Measurements from ENCODE around the gene MRPS35.

DNA sequence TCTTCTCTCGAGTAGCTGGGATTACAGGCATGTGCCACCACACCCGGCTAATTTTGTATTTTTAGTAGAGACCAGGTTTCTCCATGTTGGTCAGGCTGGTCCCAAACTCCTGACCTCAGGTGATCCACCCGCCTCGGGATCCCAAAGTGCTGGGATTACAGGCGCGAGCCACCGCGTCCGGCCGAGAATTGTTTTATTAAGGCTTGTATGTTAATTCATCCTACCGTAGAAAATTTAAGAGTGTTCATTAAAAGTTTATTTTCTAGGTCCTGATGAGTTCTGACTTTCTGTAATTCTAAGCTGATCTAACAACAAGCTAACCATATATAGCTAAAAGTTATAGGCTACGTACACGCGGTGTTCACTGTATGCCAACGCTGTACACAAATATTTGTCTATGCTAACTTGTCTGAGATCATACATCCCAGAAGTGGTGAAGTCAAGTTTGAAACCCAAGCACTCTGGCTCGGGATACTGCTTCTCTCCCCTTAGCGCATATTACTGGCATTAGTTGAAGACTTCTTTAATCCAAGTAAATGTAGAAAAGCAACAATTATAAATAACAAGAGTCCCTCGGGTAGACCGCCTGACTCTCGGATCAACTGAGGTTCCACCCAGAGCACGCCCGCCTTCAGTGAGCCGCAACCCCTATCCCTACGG lies 570 bp upstream of the MRPS35 start:
- TF ChIP-seq CEBPB (IDR thresholded peaks at IDR 0.05) (no peak), TEAD4 (IDR thresholded peaks at IDR 0.05) (no peak), CREB1 (IDR thresholded peaks at IDR 0.05; ENCODE audit: low read depth) (no peak), NFIC (IDR thresholded peaks at IDR 0.05) (no peak), EP300 (IDR thresholded peaks at IDR 0.05; ENCODE audit: borderline replicate concordance) (no peak), TAF1 (IDR thresholded peaks at IDR 0.05; ENCODE audit: low read depth) (no peak), RAD21 (IDR thresholded peaks at IDR 0.05; ENCODE audit: low read depth) (no peak), TCF12 (IDR thresholded peaks at IDR 0.05; ENCODE audit: low read depth) (no peak), YY1 (IDR thresholded peaks at IDR 0.05; ENCODE audit: low read depth) (no peak), FOXM1 (IDR thresholded peaks at IDR 0.05; ENCODE audit: borderline replicate concordance, low read depth) (no peak)
- TF ChIP-seq, protein P1, sequence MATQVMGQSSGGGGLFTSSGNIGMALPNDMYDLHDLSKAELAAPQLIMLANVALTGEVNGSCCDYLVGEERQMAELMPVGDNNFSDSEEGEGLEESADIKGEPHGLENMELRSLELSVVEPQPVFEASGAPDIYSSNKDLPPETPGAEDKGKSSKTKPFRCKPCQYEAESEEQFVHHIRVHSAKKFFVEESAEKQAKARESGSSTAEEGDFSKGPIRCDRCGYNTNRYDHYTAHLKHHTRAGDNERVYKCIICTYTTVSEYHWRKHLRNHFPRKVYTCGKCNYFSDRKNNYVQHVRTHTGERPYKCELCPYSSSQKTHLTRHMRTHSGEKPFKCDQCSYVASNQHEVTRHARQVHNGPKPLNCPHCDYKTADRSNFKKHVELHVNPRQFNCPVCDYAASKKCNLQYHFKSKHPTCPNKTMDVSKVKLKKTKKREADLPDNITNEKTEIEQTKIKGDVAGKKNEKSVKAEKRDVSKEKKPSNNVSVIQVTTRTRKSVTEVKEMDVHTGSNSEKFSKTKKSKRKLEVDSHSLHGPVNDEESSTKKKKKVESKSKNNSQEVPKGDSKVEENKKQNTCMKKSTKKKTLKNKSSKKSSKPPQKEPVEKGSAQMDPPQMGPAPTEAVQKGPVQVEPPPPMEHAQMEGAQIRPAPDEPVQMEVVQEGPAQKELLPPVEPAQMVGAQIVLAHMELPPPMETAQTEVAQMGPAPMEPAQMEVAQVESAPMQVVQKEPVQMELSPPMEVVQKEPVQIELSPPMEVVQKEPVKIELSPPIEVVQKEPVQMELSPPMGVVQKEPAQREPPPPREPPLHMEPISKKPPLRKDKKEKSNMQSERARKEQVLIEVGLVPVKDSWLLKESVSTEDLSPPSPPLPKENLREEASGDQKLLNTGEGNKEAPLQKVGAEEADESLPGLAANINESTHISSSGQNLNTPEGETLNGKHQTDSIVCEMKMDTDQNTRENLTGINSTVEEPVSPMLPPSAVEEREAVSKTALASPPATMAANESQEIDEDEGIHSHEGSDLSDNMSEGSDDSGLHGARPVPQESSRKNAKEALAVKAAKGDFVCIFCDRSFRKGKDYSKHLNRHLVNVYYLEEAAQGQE (IDR thresholded peaks at IDR 0.05; ENCODE audit: low read depth): no peak
- TF ChIP-seq, protein P2, sequence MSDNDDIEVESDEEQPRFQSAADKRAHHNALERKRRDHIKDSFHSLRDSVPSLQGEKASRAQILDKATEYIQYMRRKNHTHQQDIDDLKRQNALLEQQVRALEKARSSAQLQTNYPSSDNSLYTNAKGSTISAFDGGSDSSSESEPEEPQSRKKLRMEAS (IDR thresholded peaks at IDR 0.05): no peak
- TF ChIP-seq, protein P3, sequence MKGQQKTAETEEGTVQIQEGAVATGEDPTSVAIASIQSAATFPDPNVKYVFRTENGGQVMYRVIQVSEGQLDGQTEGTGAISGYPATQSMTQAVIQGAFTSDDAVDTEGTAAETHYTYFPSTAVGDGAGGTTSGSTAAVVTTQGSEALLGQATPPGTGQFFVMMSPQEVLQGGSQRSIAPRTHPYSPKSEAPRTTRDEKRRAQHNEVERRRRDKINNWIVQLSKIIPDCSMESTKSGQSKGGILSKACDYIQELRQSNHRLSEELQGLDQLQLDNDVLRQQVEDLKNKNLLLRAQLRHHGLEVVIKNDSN (IDR thresholded peaks at IDR 0.05): no peak
